ENCODE results near the gene KCNIP1.

The KCNIP1 gene

GRCh38 chr5:170619869-170620268, 116.0 kb downstream of the KCNIP1 start:
- H3K9me3 Mint-ChIP-seq (ENCODE audit: low read depth) = no peaks in the 10 kb centered on the region
- no peak overlapping the region for H3K4me3 Mint-ChIP-seq
- H3K36me3 Mint-ChIP-seq = no peaks in the 10 kb centered on the region
- H3K27me3 Mint-ChIP-seq = peaks cover 3% of the 10 kb centered on the region
- H3K27ac Mint-ChIP-seq = no peak overlapping the region
- H3K4me1 Mint-ChIP-seq (ENCODE audit: low read depth) = peaks cover 3% of the 10 kb centered on the region

- H3K27ac Mint-ChIP-seq = no peak overlapping the region
- peaks cover 1% of the 10 kb centered on the region for H3K27me3 Mint-ChIP-seq
- H3K4me1 Mint-ChIP-seq (ENCODE audit: low read depth) = peaks cover under 1% of the 10 kb centered on the region
- no peaks in the 10 kb centered on the region for H3K9me3 Mint-ChIP-seq (ENCODE audit: low read depth)
- no peak overlapping the region for H3K4me3 Mint-ChIP-seq
- no peaks in the 10 kb centered on the region for H3K36me3 Mint-ChIP-seq
Measured at GRCh38 chr5:170622933-170623332, 119.1 kb downstream of the KCNIP1 start.

- Mint-ChIP-seq H3K27me3 (peaks cover 1% of the 10 kb centered on the region), H3K27ac (no peak overlapping the region), H3K9me3 (ENCODE audit: low read depth) (no peaks in the 10 kb centered on the region), H3K4me3 (no peak overlapping the region), H3K4me1 (ENCODE audit: low read depth) (no peaks in the 10 kb centered on the region), H3K36me3 (no peaks in the 10 kb centered on the region)
Measured at GRCh38 chr5:170623576-170624181, 119.9 kb downstream of the KCNIP1 start.

GRCh38 chr5:170625221-170626165, 121.7 kb downstream of the KCNIP1 start:
- Mint-ChIP-seq H3K4me1 (ENCODE audit: low read depth) (no peaks in the 10 kb centered on the region), H3K27ac (no peak overlapping the region), H3K9me3 (ENCODE audit: low read depth) (no peaks in the 10 kb centered on the region), H3K36me3 (no peaks in the 10 kb centered on the region), H3K4me3 (no peak overlapping the region), H3K27me3 (peaks cover 1% of the 10 kb centered on the region)

- no peaks in the 10 kb centered on the region for H3K9me3 Mint-ChIP-seq (ENCODE audit: low read depth)
Measured at GRCh38 chr5:170626507-170627150, 122.8 kb downstream of the KCNIP1 start.

GRCh38 chr5:170627271-170627670, 123.5 kb downstream of the KCNIP1 start:
- no peaks in the 10 kb centered on the region for H3K9me3 Mint-ChIP-seq (ENCODE audit: low read depth)
- no peak overlapping the region for H3K4me3 Mint-ChIP-seq
- peaks cover 1% of the 10 kb centered on the region for H3K27me3 Mint-ChIP-seq
- H3K36me3 Mint-ChIP-seq = no peaks in the 10 kb centered on the region
- no peak overlapping the region for H3K27ac Mint-ChIP-seq
- no peaks in the 10 kb centered on the region for H3K4me1 Mint-ChIP-seq (ENCODE audit: low read depth)

More at GRCh38 chr5:170626507-170627150, 122.8 kb downstream of the KCNIP1 start:
- H3K4me1 Mint-ChIP-seq (ENCODE audit: low read depth) = no peaks in the 10 kb centered on the region
- no peaks in the 10 kb centered on the region for H3K36me3 Mint-ChIP-seq
- no peak overlapping the region for H3K4me3 Mint-ChIP-seq
- no peak overlapping the region for H3K27ac Mint-ChIP-seq
- H3K27me3 Mint-ChIP-seq = peaks cover 1% of the 10 kb centered on the region

- Mint-ChIP-seq H3K9me3 (ENCODE audit: low read depth) (no peaks in the 10 kb centered on the region), H3K4me3 (no peak overlapping the region), H3K27ac (no peak overlapping the region), H3K4me1 (ENCODE audit: low read depth) (peaks cover 4% of the 10 kb centered on the region), H3K36me3 (no peaks in the 10 kb centered on the region), H3K27me3 (peaks cover 1% of the 10 kb centered on the region)
Measured at GRCh38 chr5:170628028-170628427, 124.2 kb downstream of the KCNIP1 start.

- H3K4me3 Mint-ChIP-seq = no peak overlapping the region
- no peaks in the 10 kb centered on the region for H3K9me3 Mint-ChIP-seq (ENCODE audit: low read depth)
- H3K36me3 Mint-ChIP-seq = no peaks in the 10 kb centered on the region
- peaks cover 12% of the 10 kb centered on the region for H3K4me1 Mint-ChIP-seq (ENCODE audit: low read depth)
- H3K27me3 Mint-ChIP-seq = peaks cover 1% of the 10 kb centered on the region
- H3K27ac Mint-ChIP-seq = no peak overlapping the region
Measured at GRCh38 chr5:170628691-170629565, 125.1 kb downstream of the KCNIP1 start.

GRCh38 chr5:170629566-170630175, 125.9 kb downstream of the KCNIP1 start:
- Mint-ChIP-seq H3K36me3 (no peaks in the 10 kb centered on the region), H3K27ac (no peak overlapping the region), H3K4me1 (ENCODE audit: low read depth) (peaks cover 18% of the 10 kb centered on the region), H3K4me3 (no peak overlapping the region), H3K9me3 (ENCODE audit: low read depth) (no peaks in the 10 kb centered on the region), H3K27me3 (peaks cover 1% of the 10 kb centered on the region)

GRCh38 chr5:170630226-170630625, 126.4 kb downstream of the KCNIP1 start:
- no peak overlapping the region for H3K27ac Mint-ChIP-seq
- no peak overlapping the region for H3K4me3 Mint-ChIP-seq
- H3K27me3 Mint-ChIP-seq = peaks cover 1% of the 10 kb centered on the region
- H3K9me3 Mint-ChIP-seq (ENCODE audit: low read depth) = no peaks in the 10 kb centered on the region
- no peaks in the 10 kb centered on the region for H3K36me3 Mint-ChIP-seq
- peaks cover 18% of the 10 kb centered on the region for H3K4me1 Mint-ChIP-seq (ENCODE audit: low read depth)

- no peaks in the 10 kb centered on the region for H3K9me3 Mint-ChIP-seq (ENCODE audit: low read depth)
- H3K27ac Mint-ChIP-seq = no peak overlapping the region
- no peak overlapping the region for H3K4me3 Mint-ChIP-seq
- H3K27me3 Mint-ChIP-seq = no peaks in the 10 kb centered on the region
- no peaks in the 10 kb centered on the region for H3K36me3 Mint-ChIP-seq
- H3K4me1 Mint-ChIP-seq (ENCODE audit: low read depth) = peaks cover 18% of the 10 kb centered on the region
Measured at GRCh38 chr5:170630711-170631141, 126.9 kb downstream of the KCNIP1 start.

GRCh38 chr5:170631466-170632195, 127.8 kb downstream of the KCNIP1 start:
- Mint-ChIP-seq H3K4me3 (no peak overlapping the region), H3K4me1 (ENCODE audit: low read depth) (peaks cover 18% of the 10 kb centered on the region), H3K9me3 (ENCODE audit: low read depth) (no peaks in the 10 kb centered on the region), H3K27me3 (peaks cover 1% of the 10 kb centered on the region), H3K36me3 (no peaks in the 10 kb centered on the region), H3K27ac (no peak overlapping the region)

GRCh38 chr5:170632266-170632984, 128.6 kb downstream of the KCNIP1 start:
- Mint-ChIP-seq H3K4me1 (ENCODE audit: low read depth) (peaks cover 18% of the 10 kb centered on the region), H3K9me3 (ENCODE audit: low read depth) (no peaks in the 10 kb centered on the region), H3K27ac (no peak overlapping the region), H3K4me3 (peak overlapping the region; percentile 88), H3K36me3 (no peaks in the 10 kb centered on the region), H3K27me3 (peaks cover 1% of the 10 kb centered on the region)
